Measurements from ENCODE around the gene LPAR5. TPM values are rescaled to one million over a fixed set of nuclear protein-coding genes. Genes with fewer than 3 reads are reported as not detected.

Gene LPAR5
- polyA plus RNA-seq, 1 donor = 2.4 TPM

DNA sequence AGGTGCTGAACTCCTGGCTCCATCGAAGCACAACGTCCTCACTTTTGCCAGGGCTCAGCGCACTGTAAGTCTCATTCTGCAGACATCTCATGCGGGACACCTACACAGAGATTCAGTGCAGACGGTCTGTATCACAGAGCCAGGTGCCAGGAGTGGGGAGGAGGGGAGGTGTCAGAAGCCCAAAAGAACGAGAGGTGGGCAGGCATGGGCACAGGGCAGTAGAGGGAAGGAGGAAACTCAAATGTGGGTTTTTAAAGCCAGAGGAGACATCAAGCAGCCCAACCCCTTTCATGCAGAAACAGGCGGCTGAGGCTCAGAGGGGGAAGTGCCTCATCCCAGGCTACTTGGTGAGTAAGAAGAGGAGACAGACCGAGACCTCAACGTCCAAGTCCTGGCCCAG is 2.5 kb upstream of the LPAR5 start:
- DNase-seq = no peak

DNA sequence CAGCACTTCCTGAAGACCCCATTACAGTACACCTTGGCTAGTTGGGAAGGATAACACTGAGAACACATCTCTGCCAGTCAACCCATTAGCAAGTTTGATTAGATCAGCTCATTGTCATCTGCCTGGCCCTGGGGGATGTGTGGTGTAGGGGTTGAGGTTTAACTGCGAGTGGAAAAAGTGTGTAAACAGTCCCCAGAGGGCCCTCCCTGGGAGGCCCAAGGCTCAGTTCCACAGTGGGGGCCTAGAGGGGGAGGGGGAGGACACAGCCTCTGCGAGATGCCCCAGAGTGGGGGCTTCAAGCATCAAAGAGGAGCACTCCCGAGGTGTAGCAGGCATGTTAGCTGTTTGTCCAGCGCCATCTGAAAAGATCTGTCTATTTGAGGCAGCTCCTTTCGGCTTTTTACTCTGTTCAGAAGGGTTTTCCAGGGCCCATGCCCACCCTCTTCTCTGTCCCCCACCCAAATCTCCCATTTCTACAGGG is 344 bp downstream of the LPAR5 start:
- DNase-seq = no peak

DNA sequence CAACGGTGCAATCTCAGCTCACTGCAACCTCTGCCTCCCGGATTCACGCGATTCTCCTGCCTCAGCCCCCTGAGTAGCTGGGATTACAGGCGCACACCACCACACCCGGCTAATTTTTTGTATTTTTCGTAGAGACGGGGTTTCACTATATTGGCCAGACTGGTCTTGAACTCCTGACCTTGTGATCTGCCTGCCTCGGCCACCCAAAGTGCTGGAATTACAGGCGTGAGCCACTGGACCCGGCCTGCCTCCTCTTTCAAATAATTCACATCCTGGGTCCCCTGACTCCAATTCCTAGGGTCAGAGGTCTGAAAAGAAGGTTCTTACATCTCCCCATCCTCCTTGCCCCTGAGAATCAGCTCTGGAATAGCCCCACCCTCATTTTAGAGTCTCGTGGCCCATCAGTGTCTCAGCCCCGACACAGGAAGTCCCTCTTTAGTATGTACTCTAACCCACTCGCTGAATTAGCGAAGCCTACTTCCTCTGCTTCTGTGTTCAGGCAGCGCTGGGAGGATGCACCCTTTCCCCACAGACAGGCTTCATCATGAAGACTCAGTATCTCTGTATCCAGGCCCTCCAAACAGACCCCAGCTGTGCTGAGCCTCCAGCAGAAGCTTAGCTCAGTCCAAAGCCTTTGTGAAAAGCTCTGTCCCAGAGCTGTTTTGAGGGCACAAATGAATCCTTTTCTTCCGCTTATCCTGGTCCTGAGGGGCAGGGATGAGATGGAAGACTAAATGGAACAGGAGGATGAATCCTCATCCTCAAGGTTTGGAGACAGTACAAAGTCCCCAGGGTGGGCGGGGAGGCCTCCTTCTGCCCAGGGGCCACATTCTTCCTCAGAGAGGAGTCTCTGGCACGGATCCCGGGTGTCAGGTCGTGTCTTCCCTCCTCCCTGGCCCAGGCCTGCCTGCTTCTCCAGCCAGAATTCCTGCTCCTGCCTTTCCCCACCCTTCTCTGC is 3.5 kb downstream of the LPAR5 start:
- DNase-seq = peak; percentile 42

- DNase-seq = no peak
These were observed 4.2 kb downstream of the LPAR5 start for GRCh38 chr12:6631549-6631961.

DNA sequence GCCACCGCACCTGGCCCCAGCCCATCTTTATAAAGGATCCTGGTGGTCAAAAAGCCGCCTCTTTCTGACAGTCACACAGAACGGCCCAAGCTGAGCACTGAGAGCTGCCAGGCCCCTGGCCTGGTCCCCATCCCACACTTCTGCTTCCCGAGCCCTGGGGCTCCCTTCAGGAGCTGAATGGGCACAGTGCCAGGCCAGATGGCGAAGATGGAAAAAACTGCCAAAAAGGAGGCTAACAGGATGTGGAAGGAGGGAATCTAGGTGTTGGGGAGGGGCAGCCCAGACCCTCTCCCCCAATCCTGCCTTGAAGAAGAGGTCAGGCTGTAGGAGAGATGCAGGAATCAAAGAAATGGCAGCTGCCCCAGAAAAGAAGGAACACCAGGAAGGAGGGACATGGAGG is 5.0 kb downstream of the LPAR5 start:
- DNase-seq = no peak

DNA sequence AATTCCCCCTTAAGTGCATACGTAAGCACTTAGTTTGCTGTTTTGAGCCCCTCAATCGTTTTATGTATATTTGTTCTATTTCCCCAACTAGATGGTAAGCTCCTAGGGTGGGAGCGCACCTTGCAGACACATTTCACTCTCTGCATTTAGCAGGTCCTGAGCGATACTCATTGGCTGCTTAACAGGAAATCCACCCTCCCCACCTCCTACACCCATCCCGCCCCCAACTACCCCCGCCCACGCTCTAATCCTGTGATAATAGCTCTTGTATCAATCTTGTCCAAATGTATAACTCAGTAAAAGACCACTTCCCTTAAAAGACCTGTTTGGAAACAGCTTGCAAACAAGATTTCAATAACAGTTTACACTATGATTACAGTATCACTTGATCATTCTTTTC is 8.1 kb downstream of the LPAR5 start:
- DNase-seq = no peak

DNA sequence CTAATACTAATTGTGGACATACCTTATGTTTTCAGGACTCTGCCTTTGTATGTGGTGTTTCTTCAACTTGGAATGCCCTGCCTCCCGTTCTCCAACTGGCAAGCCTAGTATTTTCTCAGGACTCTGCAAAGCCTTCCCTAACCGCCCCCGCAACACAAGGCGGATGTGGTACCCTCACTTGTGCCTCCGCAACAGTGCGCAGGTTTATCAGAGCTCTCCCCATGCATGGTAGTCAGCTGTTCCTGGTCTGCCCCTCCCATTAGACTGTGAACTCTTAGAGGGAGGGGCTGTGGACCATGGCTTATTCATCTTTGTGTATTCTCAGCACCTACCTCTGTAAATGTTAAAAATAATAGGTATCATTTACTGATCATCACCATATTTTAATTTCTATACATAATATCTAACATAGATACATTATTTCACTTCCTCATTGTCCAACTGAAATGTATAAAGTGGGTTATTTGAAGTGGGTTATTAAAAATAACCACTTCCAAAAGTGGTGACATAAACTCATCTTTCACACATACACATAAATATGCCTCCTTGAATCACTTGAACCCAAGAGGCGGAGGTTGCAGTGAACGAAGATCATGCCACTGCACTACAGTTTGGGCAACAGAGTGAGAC is 9.0 kb downstream of the LPAR5 start:
- DNase-seq = no peak

GRCh38 chr12:6620885-6621274 is 14.9 kb downstream of the LPAR5 start:
- no peak for DNase-seq

DNA sequence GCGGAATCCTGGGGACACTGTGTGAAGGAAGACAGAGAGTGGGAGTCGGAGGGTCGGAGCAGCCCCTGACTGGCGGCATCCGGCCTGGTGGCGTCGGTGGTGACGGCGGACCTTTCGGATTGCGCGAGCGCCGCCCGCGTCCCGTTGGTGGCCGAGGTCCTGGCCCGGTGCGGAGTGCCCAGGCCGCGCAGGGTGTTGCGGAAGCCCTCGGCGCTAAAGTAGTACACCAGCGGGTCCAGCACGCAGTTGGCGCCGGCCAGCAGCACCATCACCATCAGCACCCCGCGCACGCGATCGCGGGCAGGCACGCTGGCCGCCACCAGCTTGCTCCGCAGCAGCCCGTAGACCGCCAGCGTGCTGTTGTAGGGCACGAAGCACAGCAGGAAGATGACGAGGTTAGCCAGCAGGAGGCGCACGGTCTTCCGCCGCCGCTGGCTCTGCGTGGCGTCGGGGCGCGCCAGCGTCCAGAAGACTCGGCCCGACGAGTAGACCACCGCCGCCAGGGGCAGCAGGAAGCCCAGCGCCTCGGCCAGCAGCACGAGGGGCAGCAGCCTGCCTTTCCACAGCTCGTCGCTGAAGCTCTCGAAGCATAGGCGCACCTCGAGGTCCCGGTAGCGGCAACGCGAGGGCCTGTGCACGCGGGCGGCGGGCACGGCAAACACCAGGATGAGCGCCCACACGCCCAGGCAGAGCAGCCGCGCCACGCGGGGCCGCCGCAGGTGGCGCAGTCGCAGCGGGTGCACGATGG is 15.4 kb downstream of the LPAR5 start:
- DNase-seq = peak; percentile 59

GRCh38 chr12:6618483-6619225 is 17.1 kb downstream of the LPAR5 start:
- no peak for DNase-seq

- DNase-seq = no peak
These were observed 20.0 kb downstream of the LPAR5 start for GRCh38 chr12:6615802-6616201.

- DNase-seq = no peak
These were observed 21.1 kb downstream of the LPAR5 start for GRCh38 chr12:6614513-6615172.

DNA sequence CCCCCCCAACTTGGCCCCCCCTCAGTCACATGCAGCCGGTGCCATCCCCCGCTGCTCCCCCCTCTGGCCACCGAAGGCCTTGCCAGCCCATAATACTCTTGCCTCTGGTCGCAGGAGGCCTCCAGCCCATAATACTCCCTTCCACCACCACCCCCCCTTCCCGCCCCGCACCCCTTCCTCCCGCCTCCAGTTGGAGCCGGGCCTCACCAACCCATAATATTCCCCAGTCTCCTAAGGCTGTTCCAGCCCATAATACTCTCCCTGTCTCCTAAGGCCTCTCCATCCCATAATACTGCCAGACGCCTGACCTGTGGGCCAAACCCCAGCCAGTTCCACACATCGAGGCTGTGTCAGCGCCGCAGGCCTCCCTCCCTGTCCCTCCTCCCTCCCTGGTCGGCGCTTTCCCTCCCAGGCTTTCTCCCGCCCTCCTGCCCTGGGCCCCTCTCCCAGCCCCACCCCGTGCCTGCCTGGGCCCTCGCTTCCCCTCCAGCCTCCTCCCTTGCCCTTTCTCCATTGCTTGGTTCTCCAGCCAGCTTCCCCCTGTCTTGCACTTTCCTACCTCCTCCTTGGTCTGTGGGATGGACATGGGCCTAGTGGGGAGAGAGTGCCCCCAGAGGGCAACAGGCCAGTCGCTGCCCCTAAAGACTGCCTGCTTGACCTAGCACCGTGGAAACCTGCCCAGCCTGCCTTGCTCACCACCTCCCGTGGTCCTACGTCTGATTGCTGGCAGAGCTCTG is 21.8 kb downstream of the LPAR5 start:
- DNase-seq = peak; percentile 95

GRCh38 chr12:6613015-6613775 is 22.6 kb downstream of the LPAR5 start:
- DNase-seq = peak; percentile 79

- no peak for DNase-seq
These were observed 23.1 kb downstream of the LPAR5 start for GRCh38 chr12:6612652-6613014.

GRCh38 chr12:6612247-6612646 is 23.5 kb downstream of the LPAR5 start:
- no peak for DNase-seq

DNA sequence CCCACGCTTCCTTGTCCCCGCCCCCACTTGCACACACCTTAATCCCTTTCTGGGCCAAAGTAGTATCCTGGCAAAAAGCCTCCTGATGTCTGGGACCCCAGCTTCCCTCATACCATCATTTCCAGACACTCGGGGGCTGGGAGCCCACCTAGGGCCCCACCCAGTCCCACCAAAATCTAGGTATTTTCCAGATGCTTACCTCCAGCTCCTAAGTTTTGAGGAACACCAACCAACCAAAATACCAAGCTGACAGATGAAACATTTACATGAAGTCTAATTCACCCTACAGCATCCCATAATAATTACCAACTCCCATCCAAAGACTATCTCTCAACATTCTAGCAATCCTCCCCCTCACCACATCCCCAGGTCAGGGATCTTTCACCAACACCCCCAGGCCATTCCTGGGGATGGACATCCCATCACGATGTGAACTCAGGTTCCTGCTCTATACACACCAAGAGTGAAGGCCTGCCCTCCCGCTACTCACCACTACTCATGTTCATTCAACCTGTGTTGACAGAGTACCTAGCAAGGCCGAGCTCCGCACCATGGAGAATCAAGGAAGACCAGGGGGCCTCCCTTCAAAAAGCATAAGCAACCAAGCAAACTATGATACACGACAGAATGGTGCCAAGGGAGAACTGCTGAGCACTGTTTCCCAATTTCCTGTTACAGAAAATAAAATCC is 27.0 kb downstream of the LPAR5 start:
- no peak for DNase-seq

GRCh38 chr12:6607751-6608591 is 27.8 kb downstream of the LPAR5 start:
- peak; percentile 69 for DNase-seq
